Fibroblast of skin of abdomen (primary cell): ENCODE measurements around the gene PROB1. TPM values are rescaled to one million over a fixed set of nuclear protein-coding genes. Genes with fewer than 3 reads are reported as not detected.
"Not testable (repeated sequence)": the region's sequence is repeated elsewhere in the genome, so short reads cannot be mapped to it uniquely, and the experiment has no call there.

Experiments used
- DNase-seq: peaks from one replicate; pipeline ENCODE4 v3.0.0-alpha.2; 2013
- polyA plus RNA-seq, 2 experiments: library from polyadenylated mRNA; unstranded; fragments of 120-200 nt; gene quantifications; one replicate each; pipeline ENCODE4 v1.2.1, GENCODE V29; 2013; ENCODE audit not compliant: insufficient read length in 2 of 2

Gene PROB1
- 1.1 TPM for polyA plus RNA-seq (2013, experiment 1 of 2; ENCODE audit: insufficient read length)
- 1.1 TPM for polyA plus RNA-seq (2013, experiment 2 of 2; ENCODE audit: insufficient read length)

- DNase-seq = no peak
These were observed at the start of gene PROB1 for GRCh38 chr5:139394654-139395566. TSS of gene PROB1 (minus strand) at chr5:139395104. CDS start at chr5:139395081, 23 bp downstream.

GRCh38 chr5:139443831-139444453 lies 49.0 kb upstream of the PROB1 start:
- DNase-seq = peak; percentile 96

- DNase-seq = not testable (repeated sequence)
These were observed 45.5 kb upstream of the PROB1 start for GRCh38 chr5:139440416-139440815.

GRCh38 chr5:139439013-139439903 lies 44.4 kb upstream of the PROB1 start, which contains the start of gene DNAJC18:
TSS of gene DNAJC18 (minus strand) at chr5:139439525. CDS start at chr5:139439445, 80 bp downstream.
- peak; percentile 90 for DNase-seq

- no peak for DNase-seq
These were observed 43.8 kb upstream of the PROB1 start for GRCh38 chr5:139438707-139439012.

- no peak for DNase-seq
These were observed 40.8 kb upstream of the PROB1 start for GRCh38 chr5:139435676-139436075.

- DNase-seq = no peak
These were observed 36.8 kb upstream of the PROB1 start for GRCh38 chr5:139431706-139432105.

- DNase-seq = no peak
These were observed 35.1 kb upstream of the PROB1 start for GRCh38 chr5:139430015-139430414.

- peak; percentile 83 for DNase-seq
These were observed 31.4 kb upstream of the PROB1 start for GRCh38 chr5:139426203-139426885.

GRCh38 chr5:139425497-139425896 lies 30.6 kb upstream of the PROB1 start:
- DNase-seq = no peak

- peak; percentile 70 for DNase-seq
These were observed 27.5 kb upstream of the PROB1 start for GRCh38 chr5:139422307-139422893.

GRCh38 chr5:139419226-139420192 lies 24.6 kb upstream of the PROB1 start:
- no peak for DNase-seq

- no peak for DNase-seq
These were observed 23.9 kb upstream of the PROB1 start for GRCh38 chr5:139418793-139419192.

GRCh38 chr5:139417214-139417613 lies 22.3 kb upstream of the PROB1 start:
- no peak for DNase-seq

GRCh38 chr5:139416651-139417050 lies 21.7 kb upstream of the PROB1 start:
- DNase-seq = no peak

GRCh38 chr5:139415869-139416268 lies 21.0 kb upstream of the PROB1 start:
- DNase-seq = no peak

- no peak for DNase-seq
These were observed 20.4 kb upstream of the PROB1 start for GRCh38 chr5:139415221-139415861.

- no peak for DNase-seq
These were observed 19.8 kb upstream of the PROB1 start for GRCh38 chr5:139414581-139415130.

GRCh38 chr5:139413963-139414362 lies 19.1 kb upstream of the PROB1 start:
- no peak for DNase-seq

GRCh38 chr5:139413153-139413552 lies 18.2 kb upstream of the PROB1 start:
- DNase-seq = no peak
